Coronary artery (tissue), 2 donors: Measurements from ENCODE around the gene SCRG1.

Source experiments
- DNase-seq: peaks from one replicate; pipeline ENCODE4 v3.0.0-alpha.2; 2017; ENCODE audit warnings: low spot score
- H3K27ac ChIP-seq, 2 donors: fragments of 200-600 bp; sonication (generic); one replicate each; pipeline ENCODE4 v1.5.1; 2016 to 2019
- H3K4me3 ChIP-seq: fragments of 200-600 bp; sonication (generic); 2 replicates; pipeline ENCODE4 v1.5.1; 2016; ENCODE audit warnings: mild to moderate bottlenecking, moderate library complexity
- CTCF ChIP-seq: fragments of 200-600 bp; sonication (generic); IDR thresholded peaks from one replicate; pipeline ENCODE4 v1.5.1; 2019; ENCODE audit warnings: antibody characterized with exemption

The SCRG1 gene

GRCh38 chr4:173436771-173437265 is 37.9 kb upstream of the SCRG1 start:
- Histone ChIP-seq H3K27ac (no peak overlapping the region), H3K4me3 (no peak overlapping the region)
- DNase-seq = no peak
- no peak for TF ChIP-seq CTCF

GRCh38 chr4:173436149-173436579 is 37.2 kb upstream of the SCRG1 start:
- DNase-seq = no peak
- H3K27ac ChIP-seq = no peak overlapping the region
- no peak overlapping the region for H3K4me3 ChIP-seq
- no peak for TF ChIP-seq CTCF

- H3K4me3 ChIP-seq = no peak overlapping the region
- DNase-seq = no peak
- TF ChIP-seq CTCF = no peak
Observed at GRCh38 chr4:173434231-173434630, 35.3 kb upstream of the SCRG1 start.

GRCh38 chr4:173433447-173433846 is 34.5 kb upstream of the SCRG1 start:
- no peak for TF ChIP-seq CTCF
- Histone ChIP-seq H3K4me3 (no peak overlapping the region), H3K27ac (no peak overlapping the region)
- DNase-seq = no peak

More at GRCh38 chr4:173434231-173434630, 35.3 kb upstream of the SCRG1 start:
- no peak overlapping the region for H3K27ac ChIP-seq

- no peak for DNase-seq
- TF ChIP-seq CTCF = no peak
- Histone ChIP-seq H3K4me3 (no peak overlapping the region), H3K27ac (no peak overlapping the region)
Observed at GRCh38 chr4:173432430-173432829, 33.5 kb upstream of the SCRG1 start.

GRCh38 chr4:173426064-173426463 is 27.1 kb upstream of the SCRG1 start:
- no peak overlapping the region for H3K4me3 ChIP-seq
- no peak for TF ChIP-seq CTCF
- no peak for DNase-seq
- peak overlapping the region in 1 of 2 donors; percentile 73 for H3K27ac ChIP-seq

- no peak overlapping the region for H3K4me3 ChIP-seq
- TF ChIP-seq CTCF = no peak
- peak overlapping the region; percentile 52 to 73 for H3K27ac ChIP-seq
Observed at GRCh38 chr4:173424899-173425805, 26.2 kb upstream of the SCRG1 start.

More at GRCh38 chr4:173424899-173425805, 26.2 kb upstream of the SCRG1 start:
- DNase-seq = no peak
